GM21528 (cell line): ENCODE results near the gene QTRT2.
A peak's percentile ranks its signal among the peaks of the same experiment; 100 is the strongest.

Experiments used
- ATAC-seq: cut with Tn5 transposase; IDR thresholded peaks from one replicate; pipeline ENCODE4 v1.9.1; 2021; ENCODE audit warnings: mild to moderate bottlenecking, moderate library complexity; ENCODE audit not compliant: unreplicated experiment, low FRiP score

Gene QTRT2

DNA sequence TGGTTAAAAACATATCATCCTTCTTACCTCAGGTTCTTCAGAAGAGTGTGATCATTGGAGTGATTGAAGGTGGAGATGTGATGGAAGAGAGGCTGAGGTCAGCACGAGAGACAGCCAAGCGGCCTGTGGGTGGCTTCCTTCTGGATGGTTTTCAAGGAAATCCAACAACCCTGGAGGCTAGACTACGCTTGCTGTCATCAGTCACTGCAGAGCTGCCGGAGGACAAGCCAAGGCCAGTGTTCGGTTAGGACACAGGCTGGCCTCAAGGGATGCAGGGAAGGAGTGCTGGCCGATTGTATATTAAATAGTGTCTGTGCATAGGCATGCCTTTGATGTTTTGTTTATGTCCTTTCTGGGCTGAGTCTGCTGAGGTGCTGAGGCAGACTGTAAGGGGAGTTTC, 20.2 kb downstream of the QTRT2 start:
- no peak for ATAC-seq

DNA sequence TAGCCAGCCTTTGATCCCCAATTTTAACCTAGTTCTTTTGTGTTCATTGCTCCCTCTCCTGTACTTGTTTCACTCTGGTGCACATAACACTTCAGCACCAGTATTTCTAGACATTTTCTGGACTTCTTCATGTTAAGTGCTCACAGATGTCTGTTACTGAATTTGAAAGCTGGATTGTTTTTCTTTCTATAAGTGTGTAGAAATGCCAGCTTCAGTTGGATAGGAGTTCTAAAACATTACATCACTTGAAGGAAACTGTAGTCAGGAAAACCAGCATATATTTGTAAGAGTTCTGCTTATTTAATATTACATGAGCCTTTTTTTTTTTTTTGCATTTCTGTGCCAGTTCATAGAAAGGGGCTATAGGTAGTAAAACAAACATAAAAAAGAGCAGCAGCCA, 21.6 kb downstream of the QTRT2 start:
- no peak for ATAC-seq

DNA sequence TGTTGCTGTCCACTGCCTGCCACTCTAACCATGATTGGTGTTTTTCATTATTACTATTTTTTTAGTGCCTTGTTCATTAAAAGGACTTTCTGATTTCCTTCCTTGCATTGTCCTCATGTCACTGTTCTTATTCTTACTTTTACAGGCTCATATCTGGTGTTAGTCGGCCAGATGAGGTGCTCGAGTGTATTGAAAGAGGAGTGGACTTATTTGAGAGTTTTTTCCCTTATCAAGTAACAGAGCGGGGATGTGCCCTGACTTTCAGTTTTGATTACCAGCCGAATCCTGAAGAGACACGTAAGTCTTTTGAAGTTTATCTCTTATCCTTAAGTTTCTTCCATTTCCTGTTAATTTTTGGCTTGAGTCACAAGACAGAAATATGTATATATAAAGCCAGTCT, 23.2 kb downstream of the QTRT2 start:
- no peak for ATAC-seq

DNA sequence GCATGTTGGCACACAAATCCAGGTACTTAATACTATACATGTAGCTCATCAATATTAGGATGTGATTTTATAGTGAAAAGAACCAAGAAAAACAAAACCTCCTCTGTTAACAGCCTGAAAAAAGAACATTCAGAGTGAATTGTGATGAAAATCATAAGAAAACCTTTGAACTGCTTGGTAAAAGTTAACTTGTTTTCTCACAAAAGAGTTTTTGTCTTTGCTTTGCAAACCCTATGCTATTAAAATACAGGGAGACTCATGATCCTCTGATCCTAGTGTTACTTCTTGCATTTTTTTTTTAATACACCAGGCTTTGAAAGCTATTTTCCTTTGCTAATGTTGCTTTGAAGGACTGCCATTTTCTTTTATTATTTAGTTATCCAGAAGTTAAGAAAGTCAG, 23.7 kb downstream of the QTRT2 start:
- ATAC-seq, result no peak

DNA sequence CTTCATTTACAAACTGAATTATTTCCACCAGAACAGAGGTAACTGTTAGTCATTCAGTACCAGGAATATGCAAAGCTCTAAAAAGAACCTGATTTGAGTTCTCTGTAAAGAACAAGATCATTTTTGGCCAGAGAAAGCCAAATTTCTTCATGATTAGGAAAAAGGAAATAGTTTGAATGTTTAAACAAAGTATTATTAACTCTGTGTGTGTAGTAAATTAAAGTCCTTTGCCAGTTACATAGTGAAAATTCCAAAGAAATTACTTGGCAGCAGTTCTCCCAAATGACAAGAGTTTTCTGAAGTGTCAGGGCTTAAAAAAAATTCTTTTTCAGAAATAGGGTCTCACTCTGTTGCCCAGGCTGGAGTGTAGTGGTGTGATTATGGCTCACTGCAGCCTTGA, 24.5 kb downstream of the QTRT2 start:
- ATAC-seq, result no peak

DNA sequence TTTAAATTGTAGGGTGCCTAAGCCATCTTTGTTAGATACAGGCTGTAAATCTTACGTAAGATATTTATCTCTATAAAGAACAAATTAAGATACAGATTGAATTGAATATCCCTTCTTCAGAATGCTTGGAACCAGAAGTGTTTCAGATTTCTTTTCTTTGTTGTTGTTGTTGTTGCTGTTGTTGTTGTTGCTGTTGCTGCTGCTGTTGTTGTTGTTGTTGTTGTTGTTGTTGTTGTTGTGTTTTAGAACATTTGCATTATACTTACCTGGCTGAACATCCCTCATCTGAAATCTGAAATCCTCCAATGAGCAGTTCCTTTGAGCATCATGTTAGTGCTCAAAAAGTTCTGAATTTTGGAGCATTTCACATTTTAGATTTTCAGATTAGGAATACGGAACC, 26.6 kb downstream of the QTRT2 start:
- no peak for ATAC-seq

DNA sequence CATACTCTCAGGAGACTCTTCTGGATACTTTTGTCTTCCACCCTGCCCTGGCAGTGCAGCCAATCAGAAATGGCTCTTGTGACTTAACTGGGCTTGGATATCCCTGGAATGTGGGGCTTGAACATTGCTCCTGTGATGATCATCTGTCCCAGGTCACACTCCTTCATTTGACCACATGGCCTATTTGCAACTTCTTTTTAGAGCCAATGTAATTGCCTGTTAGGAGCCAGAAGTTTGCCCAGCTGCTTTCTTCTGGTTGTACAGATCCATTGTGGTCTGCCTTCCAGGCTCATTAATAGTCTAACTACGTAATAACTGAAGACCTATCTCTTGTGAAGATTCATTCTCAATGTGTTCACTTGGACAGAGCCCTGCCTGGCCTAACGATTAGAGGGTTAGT, 29.8 kb downstream of the QTRT2 start:
- no peak for ATAC-seq

DNA sequence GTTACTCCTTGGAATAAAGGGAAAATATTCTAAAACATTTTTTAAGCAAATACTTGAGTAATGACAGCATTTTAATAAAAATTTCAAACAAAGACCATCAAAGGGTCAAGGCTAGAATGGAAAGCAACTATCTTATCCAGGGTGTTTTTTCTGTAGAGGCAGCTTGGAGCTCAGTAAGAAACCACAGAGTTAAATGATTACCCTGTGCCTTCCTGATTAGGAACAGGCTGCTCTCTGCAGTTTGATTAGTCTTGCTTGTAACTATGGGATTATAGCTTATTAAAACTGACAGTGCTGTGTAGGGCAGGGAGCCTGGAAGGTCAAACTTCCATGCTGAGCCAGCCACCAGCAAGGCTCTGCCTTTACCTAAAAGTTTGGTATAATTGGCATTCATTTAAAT, 33.1 kb downstream of the QTRT2 start:
- ATAC-seq, result peak; percentile 55

DNA sequence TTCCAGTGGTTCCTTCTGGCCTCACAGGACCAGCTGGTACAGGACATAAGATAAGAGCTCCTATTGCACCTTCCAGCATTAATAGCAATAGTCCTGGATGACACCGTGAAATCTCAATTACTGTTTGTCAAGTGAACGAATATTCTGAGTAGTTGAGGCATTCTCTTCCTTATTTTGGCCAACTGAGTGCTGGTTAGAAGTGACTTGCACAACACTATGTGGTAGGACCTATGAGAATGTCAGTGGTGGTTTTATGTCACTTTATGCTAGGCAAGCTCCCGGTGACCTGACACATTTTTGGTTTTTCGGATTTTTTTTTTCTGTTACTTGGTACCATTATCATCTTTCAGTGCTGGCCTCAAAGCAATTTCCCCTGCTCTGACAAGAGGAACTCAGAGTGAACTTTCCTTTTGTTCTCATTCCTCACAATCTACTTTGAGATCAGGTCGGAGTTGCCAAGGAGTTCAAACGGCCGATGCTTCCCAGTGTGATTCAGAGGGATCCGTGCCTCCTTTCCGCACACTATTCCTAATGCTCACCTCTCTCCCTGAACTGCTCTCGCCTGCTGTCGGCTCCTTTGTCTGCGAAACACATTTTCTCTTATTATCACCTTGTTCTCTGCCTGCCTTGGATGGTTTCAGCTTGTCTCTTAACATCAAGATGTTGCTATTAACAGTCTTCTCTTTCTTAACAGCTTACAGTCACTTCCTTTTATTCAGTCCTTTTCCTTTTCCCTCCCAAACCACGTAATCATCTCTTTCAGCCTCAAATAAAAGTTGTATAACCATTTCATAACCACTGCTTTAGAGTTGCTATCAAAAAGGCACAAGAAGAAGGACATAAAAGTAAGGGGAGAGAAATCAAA, 35.8 kb downstream of the QTRT2 start:
- no peak for ATAC-seq

DNA sequence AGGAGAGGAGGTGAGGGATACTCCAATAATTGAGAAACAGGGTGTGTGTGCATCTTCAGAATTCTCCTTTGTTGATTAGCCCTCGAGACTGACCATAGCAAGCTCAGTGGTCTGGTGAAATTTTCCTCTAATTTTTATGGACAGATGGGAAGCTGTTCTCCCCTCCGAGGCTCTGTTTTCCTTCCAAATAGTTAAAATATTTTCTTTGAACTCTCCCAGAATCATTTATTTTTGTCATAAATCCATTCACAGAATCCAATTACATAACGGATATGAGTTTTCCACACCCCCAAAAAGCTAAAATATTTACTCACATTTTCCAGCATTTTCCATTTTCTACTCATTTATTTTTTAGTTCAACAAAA, 36.5 kb downstream of the QTRT2 start:
- ATAC-seq, result no peak

DNA sequence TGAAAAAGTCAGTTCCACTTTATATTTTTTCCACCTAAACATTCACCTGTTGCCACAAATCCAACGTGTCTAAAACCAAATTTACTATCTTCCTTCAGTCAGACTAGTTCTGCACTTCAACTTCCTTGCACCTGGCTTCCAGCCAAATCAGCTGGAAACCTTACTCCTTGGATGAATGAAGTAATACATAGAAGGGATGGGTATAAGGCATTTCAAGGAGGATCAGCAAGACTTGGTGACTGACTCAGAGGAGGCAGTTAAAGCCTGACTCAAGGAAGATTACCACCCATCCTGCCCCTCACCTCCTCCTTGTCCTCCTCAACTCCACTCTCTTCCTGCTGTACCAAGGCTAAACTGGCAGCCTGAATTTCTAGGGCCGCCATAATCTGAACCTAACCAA, 37.1 kb downstream of the QTRT2 start:
- ATAC-seq, result no peak

DNA sequence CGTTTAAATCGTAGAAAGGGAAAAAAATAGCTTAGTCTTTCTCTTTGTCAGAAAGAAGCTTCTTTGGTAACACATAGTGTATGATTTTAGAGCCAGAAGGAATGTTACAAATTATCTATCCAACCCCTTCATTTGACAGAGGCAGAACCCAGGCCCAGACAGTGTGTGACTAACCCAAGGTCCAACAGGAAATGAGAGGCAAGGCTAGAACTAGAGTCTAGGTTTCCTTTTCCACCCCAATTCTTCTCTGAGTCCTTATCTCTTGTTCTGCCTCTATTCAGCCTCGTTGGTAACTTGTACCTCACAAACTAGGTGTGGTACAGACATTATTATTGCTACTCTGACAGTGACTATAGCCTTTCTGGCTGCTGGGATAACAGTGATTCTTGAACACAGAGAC, 39.3 kb downstream of the QTRT2 start:
- no peak for ATAC-seq

DNA sequence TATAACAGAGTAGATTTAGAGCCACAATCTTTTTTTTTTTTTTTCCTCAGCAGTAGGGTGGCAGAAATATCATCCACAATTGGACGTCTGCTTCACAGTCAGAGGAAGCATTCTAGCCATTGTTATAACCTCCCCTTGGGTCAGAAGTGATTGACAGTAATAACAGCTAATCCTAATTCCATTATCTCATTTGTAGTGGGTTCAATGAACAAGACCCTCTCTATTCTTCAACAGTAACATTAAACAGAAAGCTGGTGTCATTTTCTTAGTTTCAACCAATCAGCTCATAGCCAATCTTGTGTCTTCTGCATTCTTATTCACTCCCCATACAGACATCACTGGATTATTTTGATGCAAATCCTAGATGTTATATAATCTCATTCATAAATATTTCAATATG, 44.6 kb downstream of the QTRT2 start:
- no peak for ATAC-seq

DNA sequence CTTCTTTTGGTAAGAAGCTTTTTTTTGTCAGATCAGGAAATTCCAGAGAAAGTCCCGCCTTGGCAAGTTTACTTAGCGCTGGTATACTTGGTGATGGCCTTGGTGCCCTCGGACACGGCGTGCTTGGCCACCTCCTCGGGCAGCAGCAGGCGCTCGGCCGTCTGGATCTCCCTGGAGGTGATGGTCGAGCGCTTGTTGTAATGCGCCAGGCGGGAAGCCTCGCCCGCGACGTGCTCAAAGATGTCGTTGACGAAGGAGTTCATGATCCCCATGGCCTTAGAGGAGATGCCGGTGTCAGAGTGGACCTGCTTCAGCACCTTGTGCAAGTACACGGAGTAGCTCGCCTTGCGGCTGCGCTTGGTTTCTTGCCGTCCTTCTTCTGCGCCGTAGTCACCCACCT, 46.6 kb downstream of the QTRT2 start:
- no peak for ATAC-seq

DNA sequence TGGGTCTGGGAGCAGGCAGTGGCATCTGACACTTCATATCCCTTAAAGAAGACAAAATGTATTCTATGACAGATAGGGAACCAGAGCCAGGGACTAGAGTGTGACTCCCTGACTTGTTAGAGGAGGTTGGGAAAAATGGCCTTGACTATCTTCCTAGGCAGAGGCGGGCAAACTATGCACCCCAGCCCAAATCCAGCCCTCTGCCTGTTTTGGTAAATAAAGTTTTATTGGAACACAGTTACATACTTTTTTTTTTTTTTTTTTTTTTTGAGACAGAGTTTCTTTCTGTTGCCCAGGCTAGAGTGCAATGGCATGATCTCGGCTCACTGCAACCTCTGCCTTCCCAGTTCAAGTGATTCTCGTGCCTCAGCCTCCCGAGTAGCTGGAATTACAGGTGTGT, 47.3 kb downstream of the QTRT2 start:
- ATAC-seq, result no peak

DNA sequence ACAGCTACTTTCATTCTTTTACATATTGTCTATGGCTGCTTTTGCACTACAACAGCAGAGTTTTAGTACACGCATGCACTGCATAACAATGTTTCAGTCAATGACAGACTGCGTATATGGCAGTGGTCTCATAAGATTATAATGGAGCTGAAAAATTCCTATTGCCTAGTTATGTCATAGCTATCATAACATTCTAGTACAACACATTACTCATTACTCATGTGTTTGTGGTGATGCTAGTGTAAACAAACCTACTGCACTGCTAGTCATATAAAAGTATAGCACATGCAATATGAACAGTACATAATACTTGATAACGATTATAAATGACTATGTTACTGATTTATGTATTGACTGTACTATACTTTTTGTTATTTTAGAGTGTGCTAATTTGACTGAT, 47.9 kb downstream of the QTRT2 start:
- ATAC-seq, result no peak

DNA sequence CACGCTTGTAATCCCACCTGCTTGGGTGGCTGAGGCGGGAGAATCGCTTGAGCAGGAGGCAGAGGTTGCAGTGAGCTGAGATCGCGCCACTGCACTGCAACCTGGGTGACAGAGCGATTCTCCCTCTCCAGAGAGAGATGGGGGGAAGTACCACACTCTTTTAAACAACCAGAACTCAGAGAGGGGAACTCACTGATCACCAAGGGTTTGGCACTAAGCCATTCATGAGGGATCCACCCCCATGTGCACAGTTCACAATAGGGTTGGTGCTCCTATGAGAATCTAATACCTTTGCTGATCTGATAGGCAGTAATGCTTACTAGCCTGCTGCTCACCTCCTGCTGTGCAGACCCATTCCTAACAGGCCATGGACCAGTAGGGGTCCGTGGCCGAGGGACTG, 51.6 kb downstream of the QTRT2 start:
- no peak for ATAC-seq

DNA sequence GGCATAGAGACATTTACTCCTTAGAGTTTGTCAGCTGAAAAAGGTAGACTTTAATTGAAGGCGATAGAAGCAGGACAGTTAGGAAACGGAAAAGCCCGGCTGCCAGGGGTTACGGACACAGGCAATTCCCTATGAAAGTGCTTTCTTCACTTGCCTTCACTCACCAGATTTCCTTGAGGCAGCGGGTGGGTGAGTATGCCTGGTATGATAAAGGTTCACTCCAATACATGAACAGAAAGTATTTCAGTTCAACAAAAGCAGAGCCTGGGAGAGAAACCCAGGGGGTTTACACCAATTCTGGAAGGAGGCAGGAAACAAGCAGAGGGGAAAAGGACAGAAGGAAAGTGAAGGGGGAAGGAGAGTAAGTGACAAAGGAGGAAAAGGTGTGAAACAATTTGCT, 53.9 kb downstream of the QTRT2 start:
- no peak for ATAC-seq

DNA sequence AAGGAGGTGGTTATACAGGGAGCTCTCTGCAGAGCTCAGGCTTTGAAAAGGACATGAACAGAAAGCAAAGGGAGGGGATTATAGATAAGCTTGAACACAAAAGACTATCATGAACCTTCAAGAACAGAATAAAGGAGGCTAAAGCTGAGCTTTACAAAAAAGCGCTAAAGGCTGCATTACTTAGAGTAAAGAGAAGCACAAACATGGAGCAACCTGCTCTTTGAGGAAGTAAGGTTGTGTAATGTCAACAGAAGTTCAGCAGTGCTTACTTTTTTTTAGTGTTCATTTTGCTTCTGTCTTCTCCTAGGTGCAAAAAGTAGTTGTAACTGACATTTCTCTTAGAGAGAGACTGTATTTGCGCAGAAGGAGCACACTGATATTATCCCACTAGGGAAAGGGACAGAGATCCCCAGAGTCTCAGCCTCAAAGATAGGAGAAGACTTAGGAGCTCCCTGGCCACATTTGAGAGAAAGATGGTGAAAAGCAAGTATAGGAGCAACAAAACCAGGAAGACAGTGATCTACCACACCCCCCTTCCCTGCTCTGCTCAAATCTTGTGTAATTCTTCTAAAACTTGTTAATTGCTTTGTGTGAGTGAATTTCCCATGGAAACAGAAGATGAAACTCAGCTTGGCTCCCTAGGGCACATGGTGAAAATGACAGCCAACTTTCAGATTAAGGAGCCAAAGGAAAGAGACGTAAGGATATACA, 54.7 kb downstream of the QTRT2 start:
- ATAC-seq, result no peak

DNA sequence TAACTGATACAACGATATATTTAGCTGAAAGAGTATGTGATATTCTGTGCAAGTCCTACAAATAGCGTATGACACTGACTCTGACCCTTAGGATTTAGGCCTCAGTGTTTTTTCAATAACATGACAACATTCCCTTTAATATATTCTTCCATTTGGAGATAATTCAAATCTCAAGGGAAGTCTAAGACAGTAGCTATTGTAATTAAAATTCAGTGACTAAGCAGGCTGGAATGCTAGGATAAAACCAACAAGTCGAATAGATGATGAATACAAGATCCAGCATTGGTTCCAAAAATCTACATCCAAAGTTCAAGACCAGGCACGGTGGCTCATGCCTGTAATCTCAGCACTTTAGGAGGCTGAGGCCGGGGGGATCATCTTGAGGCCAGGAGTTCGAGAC, 56.2 kb downstream of the QTRT2 start:
- no peak for ATAC-seq

DNA sequence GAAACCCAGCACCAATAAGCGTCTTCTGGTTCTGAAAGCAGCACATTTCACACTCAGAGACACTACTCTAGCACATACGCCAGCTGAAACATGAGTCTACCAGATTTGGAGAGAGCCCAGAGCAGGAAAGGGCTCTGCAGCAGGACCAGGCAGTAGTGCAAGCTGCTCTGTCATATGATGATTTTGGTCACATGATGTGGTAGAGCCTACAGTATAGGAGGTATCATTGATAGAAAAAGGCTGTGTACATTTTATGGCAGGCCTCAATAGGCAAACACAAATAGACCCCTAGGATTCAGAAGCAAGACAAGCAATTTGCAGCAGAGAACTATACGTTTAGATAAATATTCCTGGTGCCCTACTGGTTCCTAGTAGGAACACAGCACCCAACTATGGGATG, 58.2 kb downstream of the QTRT2 start:
- no peak for ATAC-seq

DNA sequence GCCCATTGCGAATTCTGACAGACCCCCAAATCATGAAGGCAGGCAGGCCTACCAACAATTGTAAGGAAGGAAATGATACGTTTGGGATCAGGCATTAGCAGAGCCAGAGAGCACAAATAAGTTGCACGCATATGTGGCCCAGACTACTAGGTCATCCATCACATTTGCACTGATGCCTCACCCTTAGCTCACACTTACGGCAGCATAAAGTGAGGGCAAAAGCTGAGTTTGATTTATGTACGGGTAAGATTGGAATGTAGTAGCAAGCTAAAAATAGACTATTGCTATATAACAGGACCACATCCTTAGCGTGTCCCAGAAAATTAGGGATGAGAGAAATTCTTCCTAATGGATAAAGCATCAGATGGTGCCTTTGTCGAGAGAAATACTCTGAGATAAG, 58.6 kb downstream of the QTRT2 start:
- no peak for ATAC-seq
